GM19193 (cell line): ENCODE results near the gene CRAT.

Source experiments
- POLR2A ChIP-seq: IDR thresholded peaks from 4 replicates; pipeline ENCODE4 v1.6.1; 2011; ENCODE audit not compliant: insufficient read depth, insufficient read length; ENCODE audit errors: extremely low read depth

CRAT gene

GRCh38 chr9:129126749-129127618 is 16.4 kb upstream of the CRAT start:
- TF ChIP-seq POLR2A = no peak

- TF ChIP-seq POLR2A = no peak
Measured at GRCh38 chr9:129125478-129125877, 14.9 kb upstream of the CRAT start.

GRCh38 chr9:129124506-129125069 is 14.0 kb upstream of the CRAT start:
- no peak for TF ChIP-seq POLR2A

- no peak for TF ChIP-seq POLR2A
Measured at GRCh38 chr9:129122133-129122532, 11.5 kb upstream of the CRAT start.

GRCh38 chr9:129121483-129121882 is 10.9 kb upstream of the CRAT start:
- no peak for TF ChIP-seq POLR2A

GRCh38 chr9:129118799-129119198 is 8.2 kb upstream of the CRAT start:
- no peak for TF ChIP-seq POLR2A

- no peak for TF ChIP-seq POLR2A
Measured at GRCh38 chr9:129113645-129114304, 3.2 kb upstream of the CRAT start.

- peak; percentile 55 for TF ChIP-seq POLR2A
Measured at GRCh38 chr9:129111528-129112151, 1.0 kb upstream of the CRAT start.

GRCh38 chr9:129109952-129110739 is 447 bp downstream of the CRAT start:
- no peak for TF ChIP-seq POLR2A

- TF ChIP-seq POLR2A = no peak
Measured at GRCh38 chr9:129109537-129109903, 1.1 kb downstream of the CRAT start.

GRCh38 chr9:129108805-129109536 is 1.6 kb downstream of the CRAT start:
- no peak for TF ChIP-seq POLR2A

- no peak for TF ChIP-seq POLR2A
Measured at GRCh38 chr9:129108083-129108804, 2.3 kb downstream of the CRAT start.

GRCh38 chr9:129107651-129108050 is 2.9 kb downstream of the CRAT start:
- no peak for TF ChIP-seq POLR2A

- TF ChIP-seq POLR2A = no peak
Measured at GRCh38 chr9:129105857-129106694, 4.5 kb downstream of the CRAT start.
